ENCODE results near the gene SUN1. TPM values are rescaled to one million over a fixed set of nuclear protein-coding genes. Genes with fewer than 3 reads are reported as not detected.
"Not testable (repeated sequence)": the region's sequence is repeated elsewhere in the genome, so short reads cannot be mapped to it uniquely, and the experiment has no call there.

SUN1 gene
- total RNA-seq, 1 experiment from 2014 or later: 181 TPM

- Histone ChIP-seq H4K20me1 (ENCODE audit: insufficient read depth) (no peaks in the 10 kb centered on the region), H3K79me2 (ENCODE audit: insufficient read depth, low read length) (no peaks in the 10 kb centered on the region), H3K36me3 (ENCODE audit: control insufficient read depth in 1 of 2, insufficient read depth in 2 of 2, low read length in 2 of 2) (no peaks in the 10 kb centered on the region), H2AFZ (ENCODE audit: low read depth, low read length, poor library complexity, severe bottlenecking) (no peak overlapping the region), H3K4me3 (replicated peaks in 1 of 2; ENCODE audit: low read depth in 1 of 2, low read length in 2 of 2) (no peak overlapping the region), H3K27ac (ENCODE audit: low read depth, low read length) (no peak overlapping the region), H3K9me3 (ENCODE audit: control insufficient read depth in 1 of 2, insufficient read depth in 1 of 2, low read depth in 1 of 2, low read length in 2 of 2) (no peaks in the 10 kb centered on the region), H3K27me3 (ENCODE audit: insufficient read depth, low read length) (no peaks in the 10 kb centered on the region), H3K4me2 (ENCODE audit: low read length) (no peak overlapping the region), H3K4me1 (ENCODE audit: control insufficient read depth in 1 of 2, insufficient read depth in 2 of 2, low read length in 2 of 2) (peaks cover 0 to 2% of the 10 kb centered on the region in 2 experiments; a peak in 1 of 4 replicates), H3K9me2 (ENCODE audit: insufficient read depth) (no peaks in the 10 kb centered on the region), H3K9ac (ENCODE audit: low read length) (no peak overlapping the region)
- RAD21 ChIA-PET (ENCODE audit: low non-redundant PET in 1 of 2, low total read pairs in 2 of 2, uncharacterized antibody in 2 of 2, unreplicated experiment in 2 of 2): no interaction called here
- BruUV-seq (replicated peaks): no TSS peak
- no peak for DNase-seq (ENCODE audit: low read depth, low spot score)
- CTCF ChIA-PET: no interaction called here
- no peak for TF ChIP-seq SIN3A (IDR thresholded peaks at IDR 0.05; ENCODE audit: low read depth)
- TF ChIP-seq ZNF274 (IDR thresholded peaks at IDR 0.05; ENCODE audit: low read depth, low read length): no peak
- no peak for TF ChIP-seq REST (IDR thresholded peaks at IDR 0.05; ENCODE audit: low read depth)
- TF ChIP-seq POLR2A (IDR thresholded peaks at IDR 0.05; ENCODE audit: borderline replicate concordance, extremely low read depth, insufficient read depth, insufficient read length): no peak
- TF ChIP-seq EZH2phosphoT487 (IDR thresholded peaks at IDR 0.05; ENCODE audit: borderline replicate concordance): no peak
- TF ChIP-seq CBX3 (IDR thresholded peaks at IDR 0.05; ENCODE audit: low read depth): no peak
- no peak for TF ChIP-seq CTCF (IDR thresholded peaks at IDR 0.05 in 2 of 3, conservative IDR thresholded peaks at IDR 0.05 in 1 of 3; ENCODE audit: borderline replicate concordance in 1 of 3, insufficient read depth in 1 of 3, low read depth in 2 of 3, low read length in 2 of 3)
- no peak for TF ChIP-seq TCF7L2 (IDR thresholded peaks at IDR 0.05; ENCODE audit: borderline replicate concordance, extremely low read depth, insufficient read depth, insufficient read length)
- TF ChIP-seq RAD21 (IDR thresholded peaks at IDR 0.05; ENCODE audit: low read depth): no peak
- no peak for TF ChIP-seq ZFX (IDR thresholded peaks at IDR 0.05)
- no peak for TF ChIP-seq YY1 (IDR thresholded peaks at IDR 0.05; ENCODE audit: extremely low read depth, insufficient replicate concordance, low read depth, low read length)
- TF ChIP-seq SP1 (IDR thresholded peaks at IDR 0.05; ENCODE audit: low read depth): no peak
- TF ChIP-seq ELF1 (IDR thresholded peaks at IDR 0.05; ENCODE audit: borderline replicate concordance, low read depth): no peak
- no peak for ATAC-seq
- intact Hi-C loops (cut with micrococcal nuclease): no loop called here
- POLR2A ChIA-PET: no interaction called here
These were observed 29.0 kb upstream of the SUN1 start for GRCh38 chr7:803243-803635.

- ATAC-seq; POLR2A ChIA-PET; H2AFZ ChIP-seq (ENCODE audit: low read depth, low read length, poor library complexity, severe bottlenecking); H3K27ac ChIP-seq (ENCODE audit: low read depth, low read length); H3K9me3 ChIP-seq (ENCODE audit: control insufficient read depth in 1 of 2, insufficient read depth in 1 of 2, low read depth in 1 of 2, low read length in 2 of 2); H4K20me1 ChIP-seq (ENCODE audit: insufficient read depth); DNase-seq (ENCODE audit: low read depth, low spot score); BruUV-seq (replicated peaks); RAD21 ChIA-PET (ENCODE audit: low non-redundant PET in 1 of 2, low total read pairs in 2 of 2, uncharacterized antibody in 2 of 2, unreplicated experiment in 2 of 2); H3K4me2 ChIP-seq (ENCODE audit: low read length); H3K27me3 ChIP-seq (ENCODE audit: insufficient read depth, low read length); H3K4me3 ChIP-seq (replicated peaks in 1 of 2; ENCODE audit: low read depth in 1 of 2, low read length in 2 of 2); H3K9me2 ChIP-seq (ENCODE audit: insufficient read depth); CTCF ChIA-PET; H3K4me1 ChIP-seq (ENCODE audit: control insufficient read depth in 1 of 2, insufficient read depth in 2 of 2, low read length in 2 of 2); H3K79me2 ChIP-seq (ENCODE audit: insufficient read depth, low read length); intact Hi-C loops (cut with micrococcal nuclease); H3K36me3 ChIP-seq (ENCODE audit: control insufficient read depth in 1 of 2, insufficient read depth in 2 of 2, low read length in 2 of 2); H3K9ac ChIP-seq (ENCODE audit: low read length): not testable (repeated sequence)
These were observed 28.5 kb upstream of the SUN1 start for GRCh38 chr7:803796-804195.
